Heart left ventricle (tissue), 16 donors: ENCODE measurements around the gene BRIX1. TPM values are rescaled to one million over a fixed set of nuclear protein-coding genes. Genes with fewer than 3 reads are reported as not detected.
"Not testable (repeated sequence)": the region's sequence is repeated elsewhere in the genome, so short reads cannot be mapped to it uniquely, and the experiment has no call there.

Source experiments
- ATAC-seq, 4 donors: fragments of 200-7000 bp; cut with Tn5 transposase; one replicate each; pipeline ENCODE4 v1.9.1; 2020 to 2022; ENCODE audit warnings: moderate library complexity in 4 of 4, mild to moderate bottlenecking in 3 of 4, moderate number of reproducible peaks in 1 of 4
- DNase-seq, 5 donors: peaks; one replicate each; pipeline ENCODE4 v3.0.0-alpha.2; 2020
- H3K27ac ChIP-seq, 12 donors: fragments of 200-600 bp; sonication (generic) in 4 of 12; one replicate each; pipeline versions ENCODE4 v1.5.0 to v1.8.0; 2016 to 2022; ENCODE audit warnings: mild to moderate bottlenecking in 2 of 12
- H3K27me3 ChIP-seq, 9 donors: fragments of 200-600 bp; sonication (generic) in 2 of 9; one replicate each; pipeline versions ENCODE4 v1.5.1 to v1.8.0; 2016 to 2022; ENCODE audit warnings: mild to moderate bottlenecking in 3 of 9
- H3K36me3 ChIP-seq, 9 donors: fragments of 200-600 bp; sonication (generic) in 2 of 9; one replicate each; pipeline versions ENCODE4 v1.5.0 to v1.8.0; 2018 to 2022; ENCODE audit warnings: mild to moderate bottlenecking in 2 of 9
- H3K4me1 ChIP-seq, 12 donors: fragments of 200-600 bp; sonication (generic) in 4 of 12; one replicate each; pipeline versions ENCODE4 v1.5.0 to v1.8.0; 2016 to 2022; ENCODE audit warnings: mild to moderate bottlenecking in 3 of 12
- H3K4me3 ChIP-seq, 12 donors: fragments of 200-600 bp; sonication (generic) in 4 of 12; one replicate each; pipeline versions ENCODE4 v1.5.0 to v1.8.0; 2017 to 2022; ENCODE audit warnings: mild to moderate bottlenecking in 9 of 12, moderate library complexity in 4 of 12
- H3K9me3 ChIP-seq, 12 donors: fragments of 200-600 bp; sonication (generic) in 4 of 12; one replicate each; pipeline versions ENCODE4 v1.5.0 to v1.8.0; 2016 to 2022; ENCODE audit warnings: mild to moderate bottlenecking in 1 of 12
- CTCF ChIP-seq, 12 donors: fragments of 200-600 bp; sonication (generic) in 4 of 12; IDR thresholded peaks; one replicate each; pipeline versions ENCODE4 v1.5.0 to v1.8.0; 2018 to 2022; ENCODE audit warnings: antibody characterized with exemption in 12 of 12, mild to moderate bottlenecking in 5 of 12
- POLR2A ChIP-seq, 2 donors: fragments of 450-650 bp; IDR thresholded peaks; one replicate each; pipeline ENCODE4 v1.6.1; 2017; ENCODE audit warnings: antibody characterized with exemption in 2 of 2, mild to moderate bottlenecking in 2 of 2, moderate library complexity in 2 of 2
- WGBS, 4 donors: extraction: QIAGEN DNeasy Blood & Tissue Kit in 2 of 4; methylation state at CpG; one replicate each; pipeline versions ENCODE4 v1.1.5 to v1.1.7; 2013 to 2018; 5-methylcytosine and 5-hydroxymethylcytosine counted together
- intact Hi-C, 10 donors: fragments of 100-400 bp; cut with DNase I; formaldehyde crosslinking; loops; one replicate each; pipeline versions ENCODE4 v1.11.1 to v1.14.2; 2022
- polyA plus RNA-seq, 2 donors: library from polyadenylated mRNA; stranded (reverse); fragments of 200-250 nt; gene quantifications; one replicate each; pipeline ENCODE4 v1.2.3, GENCODE V29; 2013
- total RNA-seq, 9 donors: library from RNA; depleted of rRNA in 2 of 9; stranded (reverse); fragments of >200 nt in 2 of 9; fragmentation: NEBNext Ultra II Directional in 3 of 9; extraction: Animal tissue kit (Norgen Biotek cat#: 25700) in 3 of 9; gene quantifications; one replicate each; pipeline versions ENCODE4 v1.1.0 to v1.2.4, GENCODE V29; 2016 to 2023
- donor health status: ischemic (EF 13 %, LVEDD 7.1; RV severe dilation, severe dysfunction).
- donor health status: healthy with polysubstance abuse.
- donor health status: DM: no; HTN: yes; CAD: no.
- donor health status: DM: no; HTN: no; CAD: no.
- donor health status: ischemic (EF 25% LVEDD 6.9; RV normal size, moderate dysfunction).
- donor health status: ischemic (EF 25% LVEDD 5.7; RV mildly dilated, moderate dysfunction).
- donor health status: healthy.
- donor health status: DM: yes; HTN: yes; CAD: no.
- donor health status: ischemic (EF 35%, LVEDD 5.7; RV mildly dilated, moderate dysfunction).
- donor health status: nonischemic (EF 11% LVEDD 7.7; RV severe dilation, severe dysfunction).
- donor health status: DM: yes; HTN: yes; CAD: no.
- donor health status: PGD.
- donor health status: ischemic (EF 29% LVEDD 5.4; RV normal size, mild dysfunction).
- donor health status: nonischemic (EF 23%, LVEDD 6.1; RV moderate dilation, normal function).

Gene BRIX1
- total and polyA plus RNA-seq, 11 donors: 10.2 to 19.6 (median 14.5) TPM

DNA sequence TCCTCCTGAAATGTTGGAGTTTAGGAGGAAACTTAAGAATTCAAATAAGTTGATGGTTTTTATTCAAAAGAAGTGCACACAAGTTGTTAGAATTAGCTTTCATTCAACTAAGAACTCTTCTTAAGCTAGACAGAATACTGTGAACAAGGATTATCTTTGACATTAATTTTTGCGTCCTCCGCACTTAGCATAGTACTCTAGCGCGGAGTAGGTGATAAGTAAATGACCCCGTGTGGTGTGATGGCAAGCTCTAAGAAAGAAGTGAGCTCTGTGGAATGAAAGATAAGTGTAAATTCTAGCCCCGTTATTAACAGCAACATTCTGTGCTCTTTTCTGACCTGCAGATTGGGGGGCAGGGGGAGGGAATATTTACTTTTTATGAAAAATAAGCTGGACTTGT, 1.0 kb downstream of the BRIX1 start:
- peak overlapping the region in 1 of 12 donors; percentile 90 for H3K27ac ChIP-seq
- no peaks in the 10 kb centered on the region for H3K9me3 ChIP-seq
- H3K4me1 ChIP-seq: peaks cover 7 to 36% (median 24%) of the 10 kb centered on the region in 12 donors
- H3K4me3 ChIP-seq: peak overlapping the region; percentile 57 to 97 (median 84)
- no peaks in the 10 kb centered on the region for H3K27me3 ChIP-seq
- TF ChIP-seq CTCF (IDR thresholded peaks at IDR 0.05) (no peak), POLR2A (IDR thresholded peaks at IDR 0.05) (no peak)
- H3K36me3 ChIP-seq: peaks cover 0 to 45% (median 31%) of the 10 kb centered on the region in 9 donors
- DNase-seq: no peak
- no peak for ATAC-seq
- intact Hi-C loops: loop anchor here in 3 of 10 donors (5.0 to 10.0 kb wide), 3 partner anchors 259 to 912 kb away; partner anchors contain the start of genes AMACR (in 2 of the 3) and RAI14 (in 1 of the 3)
- 15 to 21% (median 18%) methylated on average over 6 of the region's 6 CpGs for WGBS, 4 donors

DNA sequence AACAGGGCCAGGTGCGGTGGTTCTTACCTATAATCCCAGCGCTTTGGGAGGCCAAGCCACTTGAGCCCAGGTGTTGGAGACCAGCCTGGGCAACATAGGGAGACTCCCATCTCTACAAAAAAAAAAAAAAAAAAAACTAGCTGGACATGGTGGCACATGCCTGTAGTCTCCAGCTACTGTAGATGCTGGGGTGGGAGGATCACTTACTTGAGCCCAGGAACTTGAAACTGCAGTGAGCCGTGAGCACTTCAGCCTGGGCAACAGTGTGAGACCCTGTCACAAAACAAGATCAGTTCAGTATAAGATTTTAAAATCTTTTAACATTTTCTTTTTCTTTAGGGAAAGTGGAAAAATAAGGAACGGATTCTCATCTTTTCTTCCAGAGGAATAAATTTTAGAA, 2.5 kb downstream of the BRIX1 start:
- DNase-seq (no peak), ATAC-seq (no peak)
- intact Hi-C loops: loop anchor here in 3 of 10 donors (5.0 to 10.0 kb wide), 3 partner anchors 261 to 913 kb away; partner anchors contain the start of genes AMACR (in 2 of the 3) and RAI14 (in 1 of the 3)
- no peaks in the 10 kb centered on the region for H3K27me3 ChIP-seq
- 84 to 88% (median 86%) methylated on average over 4 of the region's 4 CpGs for WGBS, 4 donors
- TF ChIP-seq CTCF (IDR thresholded peaks at IDR 0.05) (no peak), POLR2A (IDR thresholded peaks at IDR 0.05) (no peak)
- H3K9me3 ChIP-seq: no peaks in the 10 kb centered on the region
- peaks cover 0 to 49% (median 37%) of the 10 kb centered on the region in 9 donors for H3K36me3 ChIP-seq
- no peak overlapping the region for H3K4me3 ChIP-seq
- H3K4me1 ChIP-seq: peaks cover 7 to 36% (median 24%) of the 10 kb centered on the region in 12 donors
- no peak overlapping the region for H3K27ac ChIP-seq

DNA sequence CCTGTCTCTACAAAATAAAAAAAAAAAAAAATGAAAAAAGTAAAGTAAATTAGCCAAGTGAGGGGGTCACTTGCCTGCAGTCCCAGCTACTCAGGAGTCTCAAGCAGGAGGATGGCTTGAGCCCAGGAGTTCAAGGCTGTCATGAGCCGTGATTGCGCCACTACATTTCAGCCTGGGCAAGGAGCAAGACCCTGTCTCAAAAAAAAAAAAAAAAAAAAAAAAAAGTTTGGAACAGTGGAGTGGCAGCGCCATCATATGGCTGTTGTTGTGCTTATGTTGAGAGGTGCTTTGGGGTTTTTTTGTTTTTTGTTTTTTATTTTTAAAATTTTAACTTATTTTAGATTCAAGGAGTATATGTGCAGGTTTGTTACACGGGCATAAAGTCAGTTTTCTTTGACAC, 3.6 kb downstream of the BRIX1 start:
- ATAC-seq (no peak), DNase-seq (no peak)
- Histone ChIP-seq H3K4me3 (no peak overlapping the region), H3K27ac (no peak overlapping the region), H3K9me3 (no peaks in the 10 kb centered on the region), H3K36me3 (peaks cover 0 to 60% (median 48%) of the 10 kb centered on the region in 9 donors), H3K4me1 (peaks cover 7 to 32% (median 18%) of the 10 kb centered on the region in 12 donors), H3K27me3 (no peaks in the 10 kb centered on the region)
- intact Hi-C loops: loop anchor here in 3 of 10 donors (5.0 to 10.0 kb wide), 3 partner anchors 262 to 914 kb away; partner anchors contain the start of genes AMACR (in 2 of the 3) and RAI14 (in 1 of the 3)
- no peak for TF ChIP-seq CTCF (IDR thresholded peaks at IDR 0.05)
- no peak for TF ChIP-seq POLR2A (IDR thresholded peaks at IDR 0.05)
- WGBS, 4 donors: 87 to 92% (median 89%) methylated on average over 4 of the region's 4 CpGs

- not testable (repeated sequence) for H3K4me1 ChIP-seq, H3K27me3 ChIP-seq, ATAC-seq, H3K9me3 ChIP-seq, H3K4me3 ChIP-seq, DNase-seq
- Histone ChIP-seq H3K27ac (peak overlapping the region in 2 of 12 donors; percentile 28 to 37), H3K36me3 (peaks cover 0 to 92% (median 82%) of the 10 kb centered on the region in 9 donors)
- whole genome bisulfite sequencing, 4 donors: 83 to 97% (median 93%) methylated on average over 9 of the region's 9 CpGs
- intact Hi-C loops: loop anchor here in 2 of 10 donors (5.0 to 10.0 kb wide), 2 partner anchors 1319 to 1478 kb away; partner anchors contain the start of genes NADK2 (in 1 of the 2) and TARS1 (in 1 of the 2)
Observed at GRCh38 chr5:34923256-34923655, 7.7 kb downstream of the BRIX1 start.
